HL-60 (cell line): Measurements from ENCODE around the gene ICAM1.

Source experiments
- DNase-seq, 2 experiments: peaks; one replicate each; pipeline ENCODE4 v3.0.0-alpha.2; 2010 to 2020; ENCODE audit warnings: low read depth in 1 of 2, low spot score in 1 of 2
- H3K27ac ChIP-seq: fragments of 250-450 bp; sonication (Bioruptor Pico); replicated peaks from 2 replicates; pipeline ENCODE4 v1.5.1; 2020; ENCODE audit warnings: mild to moderate bottlenecking, moderate library complexity
- H3K27me3 ChIP-seq: fragments of 250-450 bp; sonication (Bioruptor Pico); 2 replicates; pipeline ENCODE4 v1.5.1; 2021; ENCODE audit warnings: mild to moderate bottlenecking, moderate library complexity; ENCODE audit not compliant: insufficient read depth, poor library complexity, severe bottlenecking
- H3K4me3 ChIP-seq: replicated peaks from 2 replicates; pipeline ENCODE4 v1.5.1; 2011; ENCODE audit warnings: mild to moderate bottlenecking, control low read depth, low read length; ENCODE audit not compliant: insufficient read depth
- CTCF ChIP-seq: IDR thresholded peaks from one replicate; pipeline ENCODE4 v1.5.1; 2011; ENCODE audit warnings: low read length, control low read depth, inconsistent platforms; ENCODE audit not compliant: insufficient read depth
- GABPA ChIP-seq: IDR thresholded peaks from 2 replicates; pipeline ENCODE4 v1.6.1; 2012; ENCODE audit warnings: low read depth
- POLR2AphosphoS5 ChIP-seq: IDR thresholded peaks from 2 replicates; pipeline ENCODE4 v1.6.1; 2012; ENCODE audit warnings: low read depth
- REST ChIP-seq: IDR thresholded peaks from 2 replicates; pipeline ENCODE4 v1.6.1; 2012; ENCODE audit warnings: low read depth; ENCODE audit not compliant: insufficient replicate concordance
- SPI1 ChIP-seq: IDR thresholded peaks from 2 replicates; pipeline ENCODE4 v1.6.1; 2012; ENCODE audit warnings: low read depth, mild to moderate bottlenecking, borderline replicate concordance

ICAM1 gene

GRCh38 chr19:10228393-10228792 lies 42.5 kb upstream of the ICAM1 start:
- H3K4me3 ChIP-seq: no peak overlapping the region
- no peak overlapping the region for H3K27ac ChIP-seq
- DNase-seq: peak in 1 of 2 experiments; percentile 66
- no peak for TF ChIP-seq CTCF
- TF ChIP-seq SPI1: peak; percentile 60; the same call in 1 of the 2 replicates
- no peak for TF ChIP-seq POLR2AphosphoS5
- TF ChIP-seq REST: no peak
- no peak for TF ChIP-seq GABPA
- H3K27me3 ChIP-seq: no peaks in the 10 kb centered on the region

DNA sequence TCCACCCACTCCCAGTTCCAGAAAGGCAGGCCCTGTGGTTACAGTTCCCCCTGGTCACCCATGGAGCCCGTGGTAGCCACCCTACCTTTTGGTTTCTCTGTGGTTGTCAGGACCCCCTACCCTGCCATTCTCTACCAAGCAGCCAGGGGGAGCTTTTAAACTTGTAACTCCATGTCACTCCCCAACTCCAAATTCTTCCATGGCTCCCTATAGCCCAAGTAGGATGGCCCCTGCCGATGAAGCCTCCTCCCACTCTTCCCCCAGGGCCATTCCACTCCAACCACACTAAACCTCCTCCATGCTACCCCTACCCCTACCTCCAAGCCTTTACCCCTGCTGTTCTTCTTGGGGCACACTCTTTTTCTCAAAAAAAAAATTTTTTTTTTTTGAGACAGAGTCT lies 42.0 kb upstream of the ICAM1 start:
- Histone ChIP-seq H3K4me3 (no peak overlapping the region), H3K27me3 (no peaks in the 10 kb centered on the region), H3K27ac (no peak overlapping the region)
- no peak for TF ChIP-seq REST
- TF ChIP-seq POLR2AphosphoS5: no peak
- no peak for TF ChIP-seq SPI1
- TF ChIP-seq CTCF: peak; percentile 3
- peak in 1 of 2 experiments; percentile 33 for DNase-seq

- DNase-seq: no peak
- no peaks in the 10 kb centered on the region for H3K27me3 ChIP-seq
- no peak for TF ChIP-seq CTCF
- no peak for TF ChIP-seq GABPA
- peak overlapping the region; percentile 57; the same call in 1 of the 2 replicates for H3K27ac ChIP-seq
- H3K4me3 ChIP-seq: peak overlapping the region; percentile 73
These were observed 40.6 kb upstream of the ICAM1 start for GRCh38 chr19:10230173-10230860.
